Transverse colon (tissue), 4 donors: ENCODE data around the gene MBD2.

Source experiments
- EP300 ChIP-seq: sonication (generic); formaldehyde crosslinking; IDR thresholded peaks from one replicate; pipeline ENCODE4 v1.6.1; 2017; ENCODE audit warnings: antibody characterized with exemption, low read depth
- POLR2A ChIP-seq: fragments of 450-650 bp; IDR thresholded peaks from one replicate; pipeline ENCODE4 v1.6.1; 2016; ENCODE audit warnings: antibody characterized with exemption, mild to moderate bottlenecking, moderate library complexity
- POLR2AphosphoS5 ChIP-seq, 3 donors: sonication (generic); formaldehyde crosslinking; IDR thresholded peaks; one replicate each; pipeline ENCODE4 v1.6.1; 2016; ENCODE audit warnings: antibody characterized with exemption in 3 of 3
- TF ChIP-seq, protein P1 (sequence below), 5 experiments: fragments of 200-600 bp in 3 of 5; fragments of 450-650 bp in 2 of 5; sonication (generic) in 3 of 5; IDR thresholded peaks; 1 replicate in 2 of 5; 2 replicates in 3 of 5; pipeline ENCODE4 v1.5.1; 2016 to 2017; ENCODE audit warnings: antibody characterized with exemption in 5 of 5, inconsistent platforms in 3 of 5, mild to moderate bottlenecking in 2 of 5, moderate library complexity in 1 of 5

DNA sequence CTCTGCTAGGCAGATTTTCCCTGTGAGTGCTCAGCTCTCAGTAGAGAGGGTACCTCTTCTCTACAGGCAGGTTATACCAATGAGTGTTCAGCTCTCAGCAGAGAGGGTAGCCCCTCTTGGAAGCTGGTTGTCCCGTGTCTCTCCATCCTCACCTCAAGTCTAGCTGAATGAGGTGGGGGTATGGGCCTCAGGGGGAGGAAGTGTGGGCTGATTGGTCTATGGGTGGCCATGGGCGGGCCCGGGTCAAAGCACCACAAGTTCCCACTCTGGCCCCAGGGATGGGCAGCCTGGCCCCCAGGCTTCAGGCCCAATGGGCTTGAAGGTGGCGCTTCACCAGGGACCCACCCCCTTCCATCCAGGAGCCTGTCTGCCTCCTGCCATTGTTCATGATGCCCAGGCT, 17.0 kb upstream of the MBD2 start:
- TF ChIP-seq POLR2A (no peak), EP300 (no peak), POLR2AphosphoS5 (IDR thresholded peaks at IDR 0.05) (no peak)
- TF ChIP-seq, protein P1, sequence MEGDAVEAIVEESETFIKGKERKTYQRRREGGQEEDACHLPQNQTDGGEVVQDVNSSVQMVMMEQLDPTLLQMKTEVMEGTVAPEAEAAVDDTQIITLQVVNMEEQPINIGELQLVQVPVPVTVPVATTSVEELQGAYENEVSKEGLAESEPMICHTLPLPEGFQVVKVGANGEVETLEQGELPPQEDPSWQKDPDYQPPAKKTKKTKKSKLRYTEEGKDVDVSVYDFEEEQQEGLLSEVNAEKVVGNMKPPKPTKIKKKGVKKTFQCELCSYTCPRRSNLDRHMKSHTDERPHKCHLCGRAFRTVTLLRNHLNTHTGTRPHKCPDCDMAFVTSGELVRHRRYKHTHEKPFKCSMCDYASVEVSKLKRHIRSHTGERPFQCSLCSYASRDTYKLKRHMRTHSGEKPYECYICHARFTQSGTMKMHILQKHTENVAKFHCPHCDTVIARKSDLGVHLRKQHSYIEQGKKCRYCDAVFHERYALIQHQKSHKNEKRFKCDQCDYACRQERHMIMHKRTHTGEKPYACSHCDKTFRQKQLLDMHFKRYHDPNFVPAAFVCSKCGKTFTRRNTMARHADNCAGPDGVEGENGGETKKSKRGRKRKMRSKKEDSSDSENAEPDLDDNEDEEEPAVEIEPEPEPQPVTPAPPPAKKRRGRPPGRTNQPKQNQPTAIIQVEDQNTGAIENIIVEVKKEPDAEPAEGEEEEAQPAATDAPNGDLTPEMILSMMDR (IDR thresholded peaks at IDR 0.05) = no peak
